Measurements from ENCODE around the gene ZFP69B. TPM values are rescaled to one million over a fixed set of nuclear protein-coding genes. Genes with fewer than 3 reads are reported as not detected.

ZFP69B gene
- total RNA-seq, 1 experiment from 2014 or later: 1.2 TPM

DNA sequence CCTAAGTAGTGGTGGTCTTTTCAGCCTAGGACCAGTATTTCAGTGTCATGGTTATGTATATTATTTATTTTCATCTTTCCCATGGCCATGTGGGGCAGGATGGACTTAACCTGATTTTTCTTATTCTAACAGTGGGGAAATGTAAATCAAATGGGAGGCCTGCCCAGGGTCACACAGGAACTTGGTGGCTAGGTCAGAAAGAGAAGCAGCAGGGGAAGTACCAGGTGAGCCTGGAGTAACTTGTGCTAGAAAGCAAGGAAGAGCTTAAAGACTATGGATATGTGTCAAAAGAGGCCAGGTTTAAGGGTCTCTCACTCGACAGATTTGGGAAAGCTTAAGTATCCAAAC lies 936 bp downstream of the ZFP69B start:
- Histone ChIP-seq H3K36me3 (ENCODE audit: control insufficient read depth, insufficient read depth, low read length) (no peaks in the 10 kb centered on the region), H3K27me3 (replicated peaks; ENCODE audit: control insufficient read depth, insufficient read depth, low read length) (no peaks in the 10 kb centered on the region), H3K9me3 (no peaks in the 10 kb centered on the region), H3K4me3 (ENCODE audit: low read depth, low read length) (no peak overlapping the region), H3K4me1 (peaks cover 4% of the 10 kb centered on the region; the same call in 1 of the 2 replicates)
- Mint-ChIP-seq H3K27ac (ENCODE audit: unreplicated experiment) (no peak overlapping the region), H3K4me3 (ENCODE audit: unreplicated experiment) (no peak overlapping the region), H3K36me3 (ENCODE audit: insufficient read depth, unreplicated experiment) (peaks cover 15% of the 10 kb centered on the region), H3K4me1 (ENCODE audit: low read depth, unreplicated experiment) (peaks cover 9% of the 10 kb centered on the region), H3K27me3 (ENCODE audit: insufficient read depth, unreplicated experiment) (no peaks in the 10 kb centered on the region), H3K9me3 (ENCODE audit: unreplicated experiment) (peaks cover 12% of the 10 kb centered on the region)
- POLR2A ChIA-PET: no interaction called here
- intact Hi-C loops (cut with micrococcal nuclease; ENCODE audit: unreplicated experiment): no loop called here
- DNase-seq: no peak
- CTCF ChIA-PET: no interaction called here
- no TSS peak for BruUV-seq (replicated peaks)
- TF ChIP-seq, protein P1, sequence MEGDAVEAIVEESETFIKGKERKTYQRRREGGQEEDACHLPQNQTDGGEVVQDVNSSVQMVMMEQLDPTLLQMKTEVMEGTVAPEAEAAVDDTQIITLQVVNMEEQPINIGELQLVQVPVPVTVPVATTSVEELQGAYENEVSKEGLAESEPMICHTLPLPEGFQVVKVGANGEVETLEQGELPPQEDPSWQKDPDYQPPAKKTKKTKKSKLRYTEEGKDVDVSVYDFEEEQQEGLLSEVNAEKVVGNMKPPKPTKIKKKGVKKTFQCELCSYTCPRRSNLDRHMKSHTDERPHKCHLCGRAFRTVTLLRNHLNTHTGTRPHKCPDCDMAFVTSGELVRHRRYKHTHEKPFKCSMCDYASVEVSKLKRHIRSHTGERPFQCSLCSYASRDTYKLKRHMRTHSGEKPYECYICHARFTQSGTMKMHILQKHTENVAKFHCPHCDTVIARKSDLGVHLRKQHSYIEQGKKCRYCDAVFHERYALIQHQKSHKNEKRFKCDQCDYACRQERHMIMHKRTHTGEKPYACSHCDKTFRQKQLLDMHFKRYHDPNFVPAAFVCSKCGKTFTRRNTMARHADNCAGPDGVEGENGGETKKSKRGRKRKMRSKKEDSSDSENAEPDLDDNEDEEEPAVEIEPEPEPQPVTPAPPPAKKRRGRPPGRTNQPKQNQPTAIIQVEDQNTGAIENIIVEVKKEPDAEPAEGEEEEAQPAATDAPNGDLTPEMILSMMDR (IDR thresholded peaks at IDR 0.05; ENCODE audit: insufficient read depth in 1 of 2, low read depth in 1 of 2, low read length in 1 of 2, severe bottlenecking in 1 of 2, unreplicated experiment in 1 of 2): no peak

DNA sequence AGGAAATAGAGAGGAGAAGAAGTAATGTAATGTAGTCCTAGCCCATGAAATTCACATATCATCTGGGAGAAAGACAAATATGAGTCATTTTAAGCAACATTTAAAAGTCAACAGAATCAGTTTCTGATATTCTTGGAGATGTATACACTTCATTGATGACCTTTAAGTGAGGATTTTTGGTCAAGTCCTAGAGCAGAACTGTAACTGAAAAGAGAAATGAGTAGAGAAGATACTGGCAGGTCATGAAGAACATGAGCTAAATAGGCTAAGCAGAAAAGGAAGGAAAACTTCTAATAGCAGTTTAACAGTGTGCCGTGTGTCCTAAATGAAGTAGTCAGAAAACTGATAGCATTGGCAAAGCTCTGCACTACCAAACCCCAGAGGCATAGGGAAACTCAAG lies 4.6 kb downstream of the ZFP69B start:
- no peaks in the 10 kb centered on the region; the same call in 1 of the 2 replicates for H3K36me3 ChIP-seq (ENCODE audit: control insufficient read depth, insufficient read depth, low read length)
- BruUV-seq (replicated peaks): no TSS peak
- Mint-ChIP-seq H3K4me1 (ENCODE audit: low read depth, unreplicated experiment) (peaks cover 9% of the 10 kb centered on the region), H3K4me3 (ENCODE audit: unreplicated experiment) (no peak overlapping the region), H3K27me3 (ENCODE audit: insufficient read depth, unreplicated experiment) (no peaks in the 10 kb centered on the region), H3K9me3 (ENCODE audit: unreplicated experiment) (peaks cover 36% of the 10 kb centered on the region), H3K36me3 (ENCODE audit: insufficient read depth, unreplicated experiment) (peaks cover 17% of the 10 kb centered on the region), H3K27ac (ENCODE audit: unreplicated experiment) (no peak overlapping the region)
- POLR2A ChIA-PET: no interaction called here
- DNase-seq: no peak
- TF ChIP-seq, protein P1 (IDR thresholded peaks at IDR 0.05; ENCODE audit: insufficient read depth in 1 of 2, low read depth in 1 of 2, low read length in 1 of 2, severe bottlenecking in 1 of 2, unreplicated experiment in 1 of 2): no peak
- H3K4me1 ChIP-seq: no peaks in the 10 kb centered on the region
- H3K27me3 ChIP-seq (replicated peaks; ENCODE audit: control insufficient read depth, insufficient read depth, low read length): no peaks in the 10 kb centered on the region
- intact Hi-C loops (cut with micrococcal nuclease; ENCODE audit: unreplicated experiment): no loop called here
- H3K4me3 ChIP-seq (ENCODE audit: low read depth, low read length): no peak overlapping the region
- no peaks in the 10 kb centered on the region; the same call in 1 of the 2 replicates for H3K9me3 ChIP-seq
- CTCF ChIA-PET: no interaction called here

DNA sequence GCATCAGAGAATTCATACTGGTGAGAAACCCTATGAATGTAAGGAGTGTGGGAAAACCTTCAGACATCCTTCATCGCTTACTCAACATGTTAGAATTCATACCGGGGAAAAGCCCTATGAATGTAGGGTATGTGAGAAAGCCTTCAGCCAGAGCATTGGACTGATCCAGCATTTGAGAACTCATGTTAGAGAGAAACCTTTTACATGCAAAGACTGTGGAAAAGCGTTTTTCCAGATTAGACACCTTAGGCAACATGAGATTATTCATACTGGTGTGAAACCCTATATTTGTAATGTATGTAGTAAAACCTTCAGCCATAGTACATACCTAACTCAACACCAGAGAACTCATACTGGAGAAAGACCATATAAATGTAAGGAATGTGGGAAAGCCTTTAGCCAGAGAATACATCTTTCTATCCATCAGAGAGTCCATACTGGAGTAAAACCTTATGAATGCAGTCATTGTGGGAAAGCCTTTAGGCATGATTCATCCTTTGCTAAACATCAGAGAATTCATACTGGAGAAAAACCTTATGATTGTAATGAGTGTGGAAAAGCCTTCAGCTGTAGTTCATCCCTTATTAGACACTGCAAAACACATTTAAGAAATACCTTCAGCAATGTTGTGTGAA lies 12.8 kb downstream of the ZFP69B start:
- Histone ChIP-seq H3K9me3 (peaks cover 3% of the 10 kb centered on the region), H3K4me3 (ENCODE audit: low read depth, low read length) (no peak overlapping the region), H3K4me1 (no peaks in the 10 kb centered on the region), H3K27me3 (replicated peaks; ENCODE audit: control insufficient read depth, insufficient read depth, low read length) (no peaks in the 10 kb centered on the region), H3K36me3 (ENCODE audit: control insufficient read depth, insufficient read depth, low read length) (no peaks in the 10 kb centered on the region)
- H3K36me3 Mint-ChIP-seq (ENCODE audit: insufficient read depth, unreplicated experiment): peaks cover 12% of the 10 kb centered on the region
- POLR2A ChIA-PET: no interaction called here
- TF ChIP-seq, protein P1 (IDR thresholded peaks at IDR 0.05; ENCODE audit: insufficient read depth in 1 of 2, low read depth in 1 of 2, low read length in 1 of 2, severe bottlenecking in 1 of 2, unreplicated experiment in 1 of 2): no peak
- no peak overlapping the region for H3K4me3 Mint-ChIP-seq (ENCODE audit: unreplicated experiment)
- CTCF ChIA-PET: no interaction called here
- BruUV-seq (replicated peaks): no TSS peak
- DNase-seq: no peak
- H3K27me3 Mint-ChIP-seq (ENCODE audit: insufficient read depth, unreplicated experiment): no peaks in the 10 kb centered on the region
- intact Hi-C loops (cut with micrococcal nuclease; ENCODE audit: unreplicated experiment): no loop called here
- H3K4me1 Mint-ChIP-seq (ENCODE audit: low read depth, unreplicated experiment): no peaks in the 10 kb centered on the region
- H3K9me3 Mint-ChIP-seq (ENCODE audit: unreplicated experiment): peaks cover 42% of the 10 kb centered on the region
- H3K27ac Mint-ChIP-seq (ENCODE audit: unreplicated experiment): no peak overlapping the region

All from Caco-2 (cell line).